Effector CD4-positive, alpha-beta T cell (primary cell): Measurements from ENCODE around the gene PEX14.

Experiments
- DNase-seq: peaks from one replicate; pipeline ENCODE4 v3.0.0-alpha.2; 2020

Gene PEX14

GRCh38 chr1:10553118-10553517 is 78.4 kb downstream of the PEX14 start:
- DNase-seq, result no peak

- no peak for DNase-seq
Observed at GRCh38 chr1:10555635-10556429, 81.1 kb downstream of the PEX14 start.

DNA sequence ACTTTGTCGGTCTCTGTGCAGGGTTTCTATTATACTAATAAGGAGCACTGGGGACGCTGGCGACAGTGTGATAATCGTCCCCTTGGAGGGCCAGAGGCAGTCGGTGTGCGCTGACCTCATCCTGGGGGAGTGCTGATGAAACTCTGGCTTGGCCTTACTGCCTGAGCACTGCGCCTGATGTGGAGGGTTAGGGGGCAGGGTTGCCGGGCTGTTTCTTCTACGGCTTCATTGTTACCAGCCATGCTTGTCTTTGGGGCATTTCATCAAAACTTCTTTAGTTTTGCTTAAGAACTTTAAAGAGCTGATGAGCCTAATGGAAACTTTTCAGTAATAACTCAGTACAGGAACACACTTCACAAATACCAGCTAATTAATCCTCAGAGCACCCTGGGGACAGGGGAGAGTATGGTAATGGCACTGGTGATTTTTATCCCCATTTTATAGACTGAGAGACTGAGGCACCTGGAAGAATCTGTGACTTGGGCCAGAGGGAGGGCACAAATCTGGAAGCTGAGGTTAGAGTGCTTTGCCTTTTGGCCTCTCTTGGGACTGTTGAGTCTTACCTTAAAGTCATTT is 81.8 kb downstream of the PEX14 start:
- no peak for DNase-seq

DNA sequence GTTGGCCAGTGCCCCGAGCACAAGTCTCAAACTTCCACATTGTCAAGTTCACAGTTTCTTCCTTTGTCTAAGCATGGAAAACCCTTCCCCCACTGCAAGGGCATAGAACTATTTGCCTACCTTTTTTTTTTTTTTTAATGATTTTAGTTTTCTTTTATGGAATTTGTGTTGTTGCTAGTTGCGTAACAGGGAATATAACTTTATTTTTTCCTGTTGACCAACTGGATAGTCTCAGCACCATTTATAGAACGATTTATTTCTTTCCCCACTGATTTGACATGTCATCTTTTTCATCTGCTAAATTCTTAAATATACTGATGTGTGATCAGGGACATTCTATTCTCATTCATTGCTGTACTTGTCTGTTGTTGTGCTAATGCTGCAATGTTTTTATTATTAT is 83.0 kb downstream of the PEX14 start:
- DNase-seq, result no peak

DNA sequence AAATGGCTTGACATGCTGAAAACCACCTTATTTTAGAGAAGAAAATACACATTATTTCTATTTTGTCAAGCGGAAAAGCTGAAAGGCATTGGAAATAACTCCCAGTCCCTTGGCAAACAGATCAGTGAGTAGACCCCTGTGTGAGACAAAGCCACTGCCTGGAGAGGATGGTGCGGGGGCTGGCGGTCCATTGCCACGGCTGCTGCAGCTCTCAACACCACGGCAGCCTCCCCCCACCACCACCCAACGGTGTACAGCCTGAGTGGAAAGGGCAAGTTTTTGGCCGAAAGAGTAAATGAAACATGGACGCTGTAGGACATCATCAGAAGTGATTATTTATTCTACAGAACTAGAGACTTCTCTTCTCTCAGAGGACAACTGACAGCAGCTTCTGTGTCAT is 84.6 kb downstream of the PEX14 start:
- no peak for DNase-seq

- DNase-seq, result no peak
Observed at GRCh38 chr1:10561497-10561896, 86.7 kb downstream of the PEX14 start.

DNA sequence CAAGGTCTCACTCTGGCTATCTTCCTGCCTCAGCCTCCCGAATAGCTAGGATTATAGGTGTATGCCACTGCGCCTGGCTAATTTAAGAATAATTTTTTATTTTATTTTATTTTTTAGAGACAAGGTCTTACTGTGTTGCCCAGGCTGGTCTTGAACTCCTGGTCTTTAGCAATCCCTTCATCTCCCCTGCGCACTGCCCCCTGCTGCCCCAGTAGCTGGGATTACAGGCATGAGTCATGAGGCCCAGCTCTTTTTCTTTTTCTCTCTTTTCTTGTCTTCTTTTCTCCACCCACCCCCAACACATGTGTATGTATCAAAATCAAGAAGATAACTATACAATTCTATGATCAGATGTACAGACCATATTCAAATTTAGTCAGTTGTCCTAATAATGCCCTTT is 87.2 kb downstream of the PEX14 start:
- no peak for DNase-seq

DNA sequence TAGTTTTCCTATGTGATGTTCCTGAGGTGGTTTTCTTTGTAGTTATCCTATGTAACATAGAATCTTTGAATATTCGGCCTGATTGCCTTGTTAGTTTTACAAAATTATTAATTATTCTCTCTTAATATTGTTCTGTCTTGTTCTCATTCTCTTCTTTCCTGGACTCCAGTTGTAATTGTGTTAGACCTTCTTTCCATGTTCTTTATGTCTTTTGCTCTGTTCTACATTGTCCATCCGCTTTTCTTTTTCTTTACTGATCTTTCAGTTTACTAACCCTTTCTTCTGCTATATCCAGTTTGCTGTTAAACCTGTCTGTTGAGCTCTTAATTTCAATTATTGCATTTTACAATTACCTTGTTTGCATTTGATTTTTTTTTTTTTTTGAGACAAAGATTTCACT is 89.3 kb downstream of the PEX14 start:
- DNase-seq, result no peak

DNA sequence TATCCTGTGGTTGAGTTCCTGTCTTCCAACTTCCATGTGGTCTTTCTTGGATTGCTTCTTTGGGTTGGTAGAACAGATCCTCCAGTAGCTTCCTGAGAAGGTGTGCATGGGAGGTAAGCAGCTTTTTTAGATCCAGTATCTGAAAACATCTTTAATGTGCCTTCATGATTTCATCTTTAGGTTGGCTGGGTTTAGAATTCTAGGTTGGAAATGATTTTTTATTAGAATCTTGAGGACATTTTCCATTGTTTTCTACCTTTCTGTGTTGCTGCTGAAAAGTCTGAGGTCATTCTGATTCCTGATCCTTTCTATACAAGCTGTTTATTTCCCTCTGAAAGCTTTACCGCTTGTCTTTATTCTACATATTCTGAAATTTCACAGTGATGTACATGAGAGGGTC is 94.8 kb downstream of the PEX14 start:
- no peak for DNase-seq

GRCh38 chr1:10575616-10576015 is 100.9 kb downstream of the PEX14 start:
- DNase-seq, result no peak

GRCh38 chr1:10578070-10578469 is 103.3 kb downstream of the PEX14 start:
- DNase-seq, result no peak

DNA sequence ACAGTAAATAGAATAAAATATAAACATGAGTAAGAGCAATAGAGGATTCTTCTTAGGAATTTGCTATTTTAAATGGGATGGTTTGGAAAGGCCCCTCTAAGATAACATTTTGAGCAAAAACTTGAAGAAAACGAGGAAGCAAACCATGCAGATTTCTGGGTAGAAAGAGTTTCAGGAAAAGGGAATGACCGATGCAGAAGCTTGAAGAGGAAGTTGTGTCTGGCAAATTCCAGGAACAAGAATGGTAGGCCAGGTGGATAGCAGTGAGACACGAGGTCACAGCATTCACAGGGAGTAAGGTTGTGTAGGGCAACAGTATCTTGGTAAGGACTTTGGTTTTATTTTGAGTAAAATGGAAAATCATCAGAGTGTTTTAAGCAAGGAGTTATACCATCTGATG is 108.9 kb downstream of the PEX14 start:
- DNase-seq, result no peak

GRCh38 chr1:10585242-10585641 is 110.5 kb downstream of the PEX14 start:
- no peak for DNase-seq

GRCh38 chr1:10586125-10586524 is 111.4 kb downstream of the PEX14 start:
- no peak for DNase-seq

DNA sequence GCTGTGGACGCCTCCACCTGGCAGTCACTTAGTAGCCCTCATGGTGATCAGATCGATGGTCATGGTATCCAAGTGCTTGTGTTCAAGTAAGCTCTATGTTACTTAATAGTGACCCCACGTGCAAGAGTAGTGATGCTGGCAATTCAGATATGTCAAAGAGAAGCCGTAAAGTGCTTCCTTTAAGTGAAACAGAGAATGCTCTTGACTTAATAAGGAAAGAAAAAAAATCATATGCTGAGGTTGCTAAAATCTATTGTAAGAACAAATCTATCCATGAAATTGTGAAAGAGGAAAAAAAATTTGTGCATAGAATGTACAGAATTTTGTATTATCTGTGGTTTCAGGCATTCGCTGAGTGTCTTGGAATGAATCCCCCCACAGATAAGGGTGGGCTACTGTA is 113.9 kb downstream of the PEX14 start:
- no peak for DNase-seq

DNA sequence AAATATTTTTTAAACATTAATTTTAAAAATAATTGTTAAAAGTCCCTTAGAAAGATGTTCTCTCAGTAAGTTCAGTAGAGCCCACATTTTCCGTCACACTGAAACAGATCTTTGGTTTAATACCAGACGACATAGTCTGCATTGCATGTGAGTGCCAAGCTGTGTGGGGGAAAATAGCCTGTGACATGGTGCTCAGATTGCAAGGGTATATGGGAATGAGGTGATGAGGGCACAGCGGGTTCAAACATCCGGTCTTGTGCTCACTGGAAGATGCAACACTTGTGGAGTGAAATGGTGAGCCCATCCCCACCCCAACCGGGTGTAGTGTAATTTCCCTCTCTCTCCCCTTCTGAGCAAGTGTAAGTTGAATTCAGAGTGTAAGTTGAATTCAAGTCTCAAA is 114.3 kb downstream of the PEX14 start:
- no peak for DNase-seq

DNA sequence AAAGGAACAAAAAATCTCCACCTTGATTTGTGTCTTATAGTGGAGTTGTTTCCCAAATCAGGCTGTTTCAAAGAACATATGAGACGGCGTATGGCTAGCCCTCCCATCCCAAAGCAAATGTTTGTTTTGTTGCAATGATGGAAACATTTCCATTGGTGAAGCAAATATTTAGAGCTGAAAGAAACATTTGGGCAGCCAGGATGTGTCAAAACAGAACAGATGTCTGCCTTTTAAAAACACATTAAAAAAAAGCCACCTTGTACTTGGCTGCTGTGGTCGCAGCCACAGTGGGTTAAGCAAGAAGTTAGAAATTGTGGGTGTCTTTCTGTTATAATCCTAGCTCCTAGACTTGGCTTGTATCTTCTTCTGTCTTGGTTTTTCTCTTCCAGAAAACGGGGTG is 116.3 kb downstream of the PEX14 start:
- DNase-seq, result no peak

DNA sequence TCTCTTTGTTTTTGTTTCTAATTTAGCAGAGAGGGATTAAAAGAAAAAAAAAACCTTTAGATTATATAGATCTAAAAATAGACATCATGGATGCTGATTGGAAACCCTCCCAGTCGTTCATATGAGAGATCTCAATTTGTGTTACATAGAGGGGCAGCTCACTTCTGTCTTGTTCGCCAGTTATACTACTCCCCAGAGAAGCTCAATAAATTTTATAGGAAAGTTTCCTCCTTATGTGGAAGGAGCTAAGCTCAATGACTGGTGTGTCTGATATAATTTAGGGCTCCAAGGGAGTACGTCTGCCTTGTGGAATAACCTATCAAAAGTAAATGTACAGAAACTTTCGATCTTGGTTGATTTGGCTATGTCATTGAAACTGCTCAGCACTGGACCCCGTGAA is 117.6 kb downstream of the PEX14 start:
- no peak for DNase-seq

- no peak for DNase-seq
Observed at GRCh38 chr1:10593750-10594149, 119.0 kb downstream of the PEX14 start.

GRCh38 chr1:10594595-10595223 is 120.0 kb downstream of the PEX14 start:
- DNase-seq, result no peak

GRCh38 chr1:10596780-10597179 is 122.0 kb downstream of the PEX14 start:
- DNase-seq, result no peak

- no peak for DNase-seq
Observed at GRCh38 chr1:10597492-10598388, 123.0 kb downstream of the PEX14 start.

DNA sequence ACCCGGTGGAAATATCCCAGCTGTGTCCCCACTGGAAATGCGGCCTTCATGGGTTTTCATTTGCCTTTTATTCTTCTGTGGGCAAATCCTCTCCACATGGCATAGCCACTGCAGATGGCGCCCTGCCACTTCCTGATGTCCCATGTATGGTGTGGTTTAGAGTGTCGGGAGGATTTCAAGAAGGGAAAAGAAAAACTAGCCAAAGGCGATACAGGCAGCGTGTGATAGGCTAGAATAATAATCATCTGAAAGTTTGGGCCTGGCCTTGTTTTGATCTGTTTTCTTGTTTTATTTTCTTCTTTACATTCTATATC is 123.6 kb downstream of the PEX14 start:
- DNase-seq, result no peak
